Measurements from ENCODE around the gene CABLES2. TPM values are rescaled to one million over a fixed set of nuclear protein-coding genes. Genes with fewer than 3 reads are reported as not detected.

The CABLES2 gene
- total and polyA plus RNA-seq, 8 donors, result 1.4 to 2.9 (median 1.9) TPM

DNA sequence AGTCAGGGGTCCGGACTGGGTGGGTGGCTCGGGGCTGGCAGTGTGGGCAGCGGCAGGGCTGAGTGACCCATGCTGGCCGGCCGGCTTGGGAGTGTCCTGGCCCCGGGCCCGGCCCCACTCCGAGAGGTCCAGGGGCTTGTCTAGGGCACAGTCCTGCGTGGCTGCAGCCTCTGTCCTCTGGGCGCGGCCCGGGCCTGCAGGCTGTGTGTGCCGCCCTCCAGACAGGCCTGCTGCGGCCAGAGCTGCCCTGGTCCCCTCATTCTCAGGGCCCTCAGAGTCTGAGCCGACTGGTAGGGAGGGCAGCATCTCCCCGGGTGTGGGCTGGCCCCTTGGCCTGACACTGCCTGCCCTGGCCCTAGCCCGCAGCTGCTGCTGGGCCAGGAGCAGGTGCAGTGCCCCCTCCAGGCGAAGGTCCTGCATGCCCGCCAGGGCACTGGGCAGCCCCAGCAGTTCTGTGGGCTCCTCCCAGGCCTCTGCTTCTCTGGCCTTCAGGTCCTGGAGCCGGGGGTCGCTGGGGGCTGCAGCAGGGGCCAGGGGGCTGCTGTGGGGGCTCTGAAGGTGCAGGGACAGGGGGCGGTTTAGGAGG is 6.9 kb upstream of the CABLES2 start:
- Histone ChIP-seq H3K27ac (no peak overlapping the region), H3K27me3 (no peaks in the 10 kb centered on the region), H3K9me3 (no peaks in the 10 kb centered on the region), H3K4me3 (no peak overlapping the region), H3K4me1 (peaks cover 10 to 13% (median 12%) of the 10 kb centered on the region in 3 donors), H3K36me3 (no peaks in the 10 kb centered on the region)
- DNase-seq (no peak), FAIRE-seq (no peak), ATAC-seq (no peak)
- intact Hi-C loops (cut with DNase I), result no loop called here
- TF ChIP-seq, protein P1, sequence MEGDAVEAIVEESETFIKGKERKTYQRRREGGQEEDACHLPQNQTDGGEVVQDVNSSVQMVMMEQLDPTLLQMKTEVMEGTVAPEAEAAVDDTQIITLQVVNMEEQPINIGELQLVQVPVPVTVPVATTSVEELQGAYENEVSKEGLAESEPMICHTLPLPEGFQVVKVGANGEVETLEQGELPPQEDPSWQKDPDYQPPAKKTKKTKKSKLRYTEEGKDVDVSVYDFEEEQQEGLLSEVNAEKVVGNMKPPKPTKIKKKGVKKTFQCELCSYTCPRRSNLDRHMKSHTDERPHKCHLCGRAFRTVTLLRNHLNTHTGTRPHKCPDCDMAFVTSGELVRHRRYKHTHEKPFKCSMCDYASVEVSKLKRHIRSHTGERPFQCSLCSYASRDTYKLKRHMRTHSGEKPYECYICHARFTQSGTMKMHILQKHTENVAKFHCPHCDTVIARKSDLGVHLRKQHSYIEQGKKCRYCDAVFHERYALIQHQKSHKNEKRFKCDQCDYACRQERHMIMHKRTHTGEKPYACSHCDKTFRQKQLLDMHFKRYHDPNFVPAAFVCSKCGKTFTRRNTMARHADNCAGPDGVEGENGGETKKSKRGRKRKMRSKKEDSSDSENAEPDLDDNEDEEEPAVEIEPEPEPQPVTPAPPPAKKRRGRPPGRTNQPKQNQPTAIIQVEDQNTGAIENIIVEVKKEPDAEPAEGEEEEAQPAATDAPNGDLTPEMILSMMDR (IDR thresholded peaks at IDR 0.05), result no peak
- 89 to 94% methylated on average over 18 to 22 of the region's 22 CpGs for WGBS, 2 donors

DNA sequence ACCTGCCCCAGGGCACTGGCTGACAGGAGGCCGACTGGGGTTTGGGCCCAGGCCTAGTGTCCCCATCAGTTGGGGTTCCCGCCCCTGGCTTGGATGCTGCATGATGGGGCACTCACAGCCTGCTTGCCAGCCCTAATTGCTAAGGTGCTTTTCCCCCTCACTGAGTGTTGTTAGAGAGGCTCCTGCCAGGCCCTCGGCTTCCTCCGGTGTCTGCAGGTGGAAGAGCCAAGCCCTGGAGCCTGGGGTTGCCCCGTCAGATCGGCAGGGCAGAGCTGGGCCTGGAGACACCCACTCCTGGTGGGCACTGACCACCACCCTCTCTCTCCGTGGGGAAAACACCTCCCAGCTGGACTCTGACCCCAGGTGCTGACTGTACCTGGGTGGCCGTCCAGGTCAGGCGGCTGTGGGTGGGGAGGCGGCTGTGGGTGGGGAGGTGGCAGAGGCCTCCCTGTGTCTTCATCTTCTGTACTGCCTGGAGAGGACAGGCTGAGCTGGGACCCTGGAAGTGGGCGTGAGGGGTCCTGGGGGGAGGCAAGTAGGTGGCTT is 6.0 kb upstream of the CABLES2 start:
- H3K9me3 ChIP-seq, result no peaks in the 10 kb centered on the region
- no peak overlapping the region for H3K27ac ChIP-seq
- FAIRE-seq (no peak), ATAC-seq (no peak), DNase-seq (no peak)
- peaks cover 10 to 13% (median 12%) of the 10 kb centered on the region in 3 donors for H3K4me1 ChIP-seq
- TF ChIP-seq, protein P1 (IDR thresholded peaks at IDR 0.05), result no peak
- WGBS, 2 donors, result 84 to 85% methylated on average over 11 of the region's 11 CpGs
- H3K27me3 ChIP-seq, result no peaks in the 10 kb centered on the region
- intact Hi-C loops (cut with DNase I), result no loop called here
- H3K4me3 ChIP-seq, result no peak overlapping the region
- H3K36me3 ChIP-seq, result no peaks in the 10 kb centered on the region

DNA sequence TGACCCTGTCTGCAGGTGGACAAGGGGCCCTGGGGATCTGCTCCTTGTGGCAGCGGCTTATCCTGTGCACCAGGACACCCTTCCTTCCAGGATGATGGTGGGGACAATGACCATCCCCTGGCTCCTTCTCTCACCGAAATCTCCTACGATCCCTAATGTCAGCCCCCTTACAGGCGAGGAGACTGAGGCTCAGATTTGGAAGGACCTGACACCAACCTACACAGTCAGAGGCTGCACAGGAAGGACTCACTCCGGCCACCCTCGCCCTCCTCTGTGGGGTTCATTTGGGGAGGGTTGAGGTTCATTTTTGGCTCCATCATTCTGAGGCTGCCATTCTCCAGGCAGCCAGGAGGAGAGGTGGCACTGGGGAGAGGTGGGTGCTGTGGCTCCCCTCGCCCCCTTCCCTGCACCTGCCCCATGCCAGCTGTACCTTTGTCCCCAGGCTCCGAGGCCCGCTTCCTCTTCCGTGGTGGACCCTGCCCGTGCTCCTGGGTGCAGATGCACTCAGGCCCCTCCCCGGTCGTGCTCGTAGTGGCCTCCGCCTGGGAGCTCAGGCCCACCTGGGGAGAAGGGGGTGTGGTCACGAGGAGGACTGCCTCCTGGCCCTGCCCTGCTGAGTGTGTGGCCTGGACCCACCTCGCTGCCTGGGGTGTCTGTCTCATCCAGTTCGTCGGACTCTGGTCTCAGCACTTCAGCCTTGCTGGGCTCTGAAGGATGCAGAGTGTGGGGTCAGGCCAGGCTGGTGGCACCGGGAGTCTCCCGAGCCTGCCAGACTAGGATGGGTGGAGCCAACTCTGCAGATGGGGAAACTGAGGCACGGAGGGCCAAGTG is 5.3 kb upstream of the CABLES2 start:
- Histone ChIP-seq H3K9me3 (no peaks in the 10 kb centered on the region), H3K4me3 (no peak overlapping the region), H3K36me3 (no peaks in the 10 kb centered on the region), H3K27ac (no peak overlapping the region), H3K4me1 (peaks cover 10 to 18% (median 15%) of the 10 kb centered on the region in 3 donors), H3K27me3 (no peaks in the 10 kb centered on the region)
- TF ChIP-seq, protein P1 (IDR thresholded peaks at IDR 0.05), result no peak
- no peak for FAIRE-seq
- intact Hi-C loops (cut with DNase I), result no loop called here
- DNase-seq, result no peak
- ATAC-seq, result no peak
- 83 to 88% methylated on average over 22 of the region's 22 CpGs for WGBS, 2 donors

DNA sequence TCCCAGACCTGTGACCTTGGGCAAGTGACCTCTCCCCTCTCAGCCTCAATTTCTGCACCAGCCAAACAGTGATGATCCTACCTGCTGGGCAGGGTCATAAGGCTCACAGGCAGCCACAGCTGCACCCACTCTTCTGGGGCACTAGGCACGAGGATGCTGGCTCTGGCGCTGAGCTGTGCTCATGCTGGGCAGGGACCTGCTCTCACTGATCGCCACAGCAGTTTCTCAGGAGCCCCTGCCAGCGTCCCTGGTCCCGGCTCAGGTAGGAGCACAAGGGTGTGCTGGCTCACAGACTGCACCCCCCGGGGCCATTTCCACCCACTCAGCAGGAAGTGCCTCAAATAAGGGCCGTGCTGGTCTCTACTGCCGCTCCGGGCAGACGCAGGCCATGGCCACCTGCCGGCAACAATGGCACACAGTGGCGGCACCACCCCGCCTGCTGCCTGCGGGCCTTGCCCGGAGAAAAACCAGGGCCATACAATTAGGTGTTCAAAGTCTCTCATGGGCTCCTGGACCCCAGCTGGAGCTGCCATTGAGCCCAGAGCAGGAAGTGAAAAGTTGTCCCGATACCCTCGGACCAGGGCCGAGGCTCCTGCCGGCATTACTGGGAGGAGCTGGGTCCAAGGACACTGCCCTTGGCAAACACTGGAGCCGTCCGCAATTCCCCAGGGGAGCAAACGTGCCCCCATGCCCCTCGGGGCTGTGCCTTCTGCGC is 4.6 kb upstream of the CABLES2 start:
- intact Hi-C loops (cut with DNase I), result no loop called here
- Histone ChIP-seq H3K9me3 (no peaks in the 10 kb centered on the region), H3K4me3 (no peak overlapping the region), H3K4me1 (peaks cover 10 to 19% (median 17%) of the 10 kb centered on the region in 3 donors), H3K36me3 (no peaks in the 10 kb centered on the region), H3K27me3 (no peaks in the 10 kb centered on the region), H3K27ac (no peak overlapping the region)
- FAIRE-seq (no peak), DNase-seq (no peak), ATAC-seq (no peak)
- WGBS, 2 donors, result 69 to 70% methylated on average over 24 of the region's 24 CpGs
- TF ChIP-seq, protein P1 (IDR thresholded peaks at IDR 0.05), result no peak

Measured in pancreas (tissue), 10 donors.